ENCODE measurements around the gene DEFB123. TPM values are rescaled to one million over a fixed set of nuclear protein-coding genes. Genes with fewer than 3 reads are reported as not detected.

DEFB123 gene
- not detected in 2 replicates for total RNA-seq
- long read RNA-seq = 0 reads

GRCh38 chr20:31440012-31440659 lies at the start of gene DEFB123:
TSS of gene DEFB123 (plus strand) at chr20:31440632. CDS start at chr20:31440699, 67 bp downstream.
- Mint-ChIP-seq H3K27ac (ENCODE audit: unreplicated experiment) (no peak within 1 kb of the TSS), H3K27me3 (ENCODE audit: unreplicated experiment) (peaks cover 3% of the 10 kb centered on the region), H3K4me1 (ENCODE audit: unreplicated experiment) (no peaks in the 10 kb centered on the region), H3K36me3 (ENCODE audit: unreplicated experiment) (no peaks in the 10 kb centered on the region), H3K9me3 (ENCODE audit: unreplicated experiment) (no peaks in the 10 kb centered on the region), H3K4me3 (ENCODE audit: unreplicated experiment) (no peak within 1 kb of the TSS)
- no peak for DNase-seq (ENCODE audit: extremely low spot score, unreplicated experiment)
- TF ChIP-seq CTCF (IDR thresholded peaks at IDR 0.05) = no peak

DNA sequence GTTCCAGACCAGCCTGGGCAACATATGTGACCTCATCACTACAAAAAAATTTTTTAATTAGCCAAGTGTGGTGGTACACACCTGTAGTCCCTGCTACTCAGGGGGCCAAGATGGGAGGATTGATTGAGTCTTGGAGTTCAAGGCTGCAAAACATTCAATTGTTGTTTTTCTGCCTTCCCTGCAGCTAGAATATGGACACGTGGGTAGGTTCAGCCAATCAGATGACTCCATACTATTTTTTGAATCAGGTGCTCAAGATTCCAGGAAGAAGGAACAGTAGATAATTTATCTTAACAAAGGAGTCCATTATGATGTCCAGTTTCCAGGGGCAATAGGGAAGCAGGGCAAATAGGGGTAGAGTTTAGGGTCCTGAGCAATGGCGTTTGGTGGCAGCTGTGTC lies 47.6 kb upstream of the DEFB123 start:
- no peaks in the 10 kb centered on the region for H3K27me3 Mint-ChIP-seq (ENCODE audit: unreplicated experiment)
- H3K36me3 Mint-ChIP-seq (ENCODE audit: unreplicated experiment) = no peaks in the 10 kb centered on the region
- no peak for TF ChIP-seq CTCF (IDR thresholded peaks at IDR 0.05)
- no peak overlapping the region for H3K4me3 Mint-ChIP-seq (ENCODE audit: unreplicated experiment)
- H3K27ac Mint-ChIP-seq (ENCODE audit: unreplicated experiment) = no peak overlapping the region
- no peaks in the 10 kb centered on the region for H3K9me3 Mint-ChIP-seq (ENCODE audit: unreplicated experiment)
- DNase-seq (ENCODE audit: extremely low spot score, unreplicated experiment) = no peak
- H3K4me1 Mint-ChIP-seq (ENCODE audit: unreplicated experiment) = no peaks in the 10 kb centered on the region

GRCh38 chr20:31394900-31395299 lies 45.5 kb upstream of the DEFB123 start:
- H3K4me1 Mint-ChIP-seq (ENCODE audit: unreplicated experiment) = no peaks in the 10 kb centered on the region
- no peak for TF ChIP-seq CTCF (IDR thresholded peaks at IDR 0.05)
- no peak for DNase-seq (ENCODE audit: extremely low spot score, unreplicated experiment)
- H3K27ac Mint-ChIP-seq (ENCODE audit: unreplicated experiment) = no peak overlapping the region
- no peaks in the 10 kb centered on the region for H3K36me3 Mint-ChIP-seq (ENCODE audit: unreplicated experiment)
- no peaks in the 10 kb centered on the region for H3K27me3 Mint-ChIP-seq (ENCODE audit: unreplicated experiment)
- H3K9me3 Mint-ChIP-seq (ENCODE audit: unreplicated experiment) = no peaks in the 10 kb centered on the region
- H3K4me3 Mint-ChIP-seq (ENCODE audit: unreplicated experiment) = no peak overlapping the region

DNA sequence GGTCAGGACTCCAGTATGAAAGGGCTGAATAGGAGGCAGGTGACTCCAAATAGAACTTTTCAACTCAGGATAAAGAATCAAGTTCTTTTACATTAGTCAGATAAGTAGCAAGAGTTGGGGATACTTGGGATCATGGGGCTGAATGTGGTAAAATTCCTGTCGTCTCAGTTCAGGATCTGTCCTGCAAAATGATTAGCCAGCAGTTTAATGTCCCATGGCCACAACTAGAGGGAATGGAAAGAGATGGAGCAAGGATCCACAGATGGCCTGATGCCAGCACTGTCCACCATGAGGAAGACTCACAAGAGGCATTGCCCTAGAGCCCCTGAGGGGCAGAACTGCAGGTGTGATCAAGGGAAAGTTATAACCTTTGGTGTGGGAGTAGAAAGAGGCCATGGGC lies 36.5 kb upstream of the DEFB123 start:
- no peaks in the 10 kb centered on the region for H3K27me3 Mint-ChIP-seq (ENCODE audit: unreplicated experiment)
- no peak for TF ChIP-seq CTCF (IDR thresholded peaks at IDR 0.05)
- no peaks in the 10 kb centered on the region for H3K36me3 Mint-ChIP-seq (ENCODE audit: unreplicated experiment)
- no peak for DNase-seq (ENCODE audit: extremely low spot score, unreplicated experiment)
- H3K4me1 Mint-ChIP-seq (ENCODE audit: unreplicated experiment) = no peaks in the 10 kb centered on the region
- H3K9me3 Mint-ChIP-seq (ENCODE audit: unreplicated experiment) = peaks cover 12% of the 10 kb centered on the region
- no peak overlapping the region for H3K4me3 Mint-ChIP-seq (ENCODE audit: unreplicated experiment)
- no peak overlapping the region for H3K27ac Mint-ChIP-seq (ENCODE audit: unreplicated experiment)

DNA sequence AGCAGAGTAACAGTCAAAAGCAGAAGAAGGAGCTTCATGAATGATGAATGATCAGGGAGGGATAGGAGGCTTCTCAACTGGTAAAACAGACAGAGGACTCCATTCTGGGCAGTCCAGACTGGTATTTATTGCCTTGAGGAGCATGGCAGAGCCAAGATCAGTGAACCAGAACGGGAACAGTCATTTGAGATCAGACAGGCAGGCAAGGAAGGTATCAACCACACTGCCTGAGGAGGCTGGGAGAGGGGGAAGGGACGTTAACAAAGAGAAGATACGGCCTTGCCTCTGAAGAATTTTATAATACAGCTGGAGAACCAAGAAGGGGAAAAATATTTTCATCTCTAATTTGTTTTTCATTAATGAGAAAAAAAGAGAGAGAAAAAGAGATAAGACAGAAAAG lies 34.3 kb upstream of the DEFB123 start, which contains the start of gene DEFB121:
Gene DEFB121, minus strand, starts transcription at position 101 of the 400 bp plus-strand sequence. Its CDS starts 63 bp downstream, at position 38.
- H3K4me3 Mint-ChIP-seq (ENCODE audit: unreplicated experiment) = no peak within 1 kb of the TSS

More for the DNA sequence above, 34.3 kb upstream of the DEFB123 start, which contains the start of gene DEFB121:
- Mint-ChIP-seq H3K4me1 (ENCODE audit: unreplicated experiment) (no peaks in the 10 kb centered on the region), H3K27me3 (ENCODE audit: unreplicated experiment) (no peaks in the 10 kb centered on the region), H3K27ac (ENCODE audit: unreplicated experiment) (no peak within 1 kb of the TSS), H3K9me3 (ENCODE audit: unreplicated experiment) (peaks cover 12% of the 10 kb centered on the region), H3K36me3 (ENCODE audit: unreplicated experiment) (no peaks in the 10 kb centered on the region)
- no peak for DNase-seq (ENCODE audit: extremely low spot score, unreplicated experiment)
- TF ChIP-seq CTCF (IDR thresholded peaks at IDR 0.05) = no peak

Measured in osteocyte (in vitro differentiated cells).